Activated CD8-positive, alpha-beta T cell treated with anti-CD3 and anti-CD28 coated beads for 36 hours (primary cell): Measurements from ENCODE around the gene AIF1L. TPM values are rescaled to one million over a fixed set of nuclear protein-coding genes. Genes with fewer than 3 reads are reported as not detected.

Source experiments
- ATAC-seq: fragments of 200-7000 bp; cut with Tn5 transposase; one replicate; pipeline ENCODE4 v1.10.0; 2021; ENCODE audit warnings: mild to moderate bottlenecking, moderate library complexity
- CTCF ChIA-PET: fragments of 350-600 bp; sonication (Branson Sonifier 250); formaldehyde crosslinking; loops from one replicate; lab custom pipeline; 2021; ENCODE audit warnings: antibody characterized with exemption; lab: Charles Lee
- POLR2A ChIA-PET: fragments of 350-600 bp; sonication (Branson Sonifier 250); formaldehyde crosslinking; loops from one replicate; lab custom pipeline; 2021; ENCODE audit warnings: antibody characterized with exemption; lab: Charles Lee
- DNase-seq: peaks from one replicate; pipeline ENCODE4 v3.0.0-alpha.2; 2020
- H3K27ac Mint-ChIP-seq: one replicate; pipeline ENCODE4 v1.8.0; 2021; ENCODE audit warnings: mild to moderate bottlenecking, mixed read lengths
- H3K27me3 Mint-ChIP-seq: one replicate; pipeline ENCODE4 v1.8.0; 2021; ENCODE audit warnings: mixed read lengths
- H3K36me3 Mint-ChIP-seq: one replicate; pipeline ENCODE4 v1.8.0; 2021; ENCODE audit warnings: low read depth, mixed read lengths
- H3K4me1 Mint-ChIP-seq: one replicate; pipeline ENCODE4 v1.8.0; 2021; ENCODE audit warnings: low read depth, mixed read lengths
- H3K4me3 Mint-ChIP-seq: one replicate; pipeline ENCODE4 v1.8.0; 2021; ENCODE audit warnings: mild to moderate bottlenecking, moderate library complexity, mixed read lengths
- H3K9me3 Mint-ChIP-seq: one replicate; pipeline ENCODE4 v1.8.0; 2021; ENCODE audit warnings: mixed read lengths
- CTCF ChIP-seq: fragments of 200-600 bp; IDR thresholded peaks from one replicate; pipeline ENCODE4 v1.8.0; 2022; ENCODE audit warnings: antibody characterized with exemption, mild to moderate bottlenecking
- intact Hi-C: fragments of 100-400 bp; cut with micrococcal nuclease; formaldehyde crosslinking; loops from one replicate; pipeline ENCODE4 v1.10.0; 2022
- total RNA-seq, 2 experiments: library from RNA; stranded (reverse); gene quantifications; one replicate each; pipeline ENCODE4 v1.2.3, GENCODE V29; 2021

The AIF1L gene
- total RNA-seq, 2 experiments from 2014 or later = 0.72 to 1.9 TPM

GRCh38 chr9:131090025-131090787 is 6.1 kb upstream of the AIF1L start:
- Mint-ChIP-seq H3K27ac (no peak overlapping the region), H3K4me1 (no peaks in the 10 kb centered on the region), H3K27me3 (peaks cover 11% of the 10 kb centered on the region), H3K4me3 (no peak overlapping the region), H3K36me3 (no peaks in the 10 kb centered on the region), H3K9me3 (no peaks in the 10 kb centered on the region)
- intact Hi-C loops = no loop called here
- no peak for DNase-seq
- ChIA-PET POLR2A (no interaction called here), CTCF (no interaction called here)
- no peak for ATAC-seq
- TF ChIP-seq CTCF = no peak

DNA sequence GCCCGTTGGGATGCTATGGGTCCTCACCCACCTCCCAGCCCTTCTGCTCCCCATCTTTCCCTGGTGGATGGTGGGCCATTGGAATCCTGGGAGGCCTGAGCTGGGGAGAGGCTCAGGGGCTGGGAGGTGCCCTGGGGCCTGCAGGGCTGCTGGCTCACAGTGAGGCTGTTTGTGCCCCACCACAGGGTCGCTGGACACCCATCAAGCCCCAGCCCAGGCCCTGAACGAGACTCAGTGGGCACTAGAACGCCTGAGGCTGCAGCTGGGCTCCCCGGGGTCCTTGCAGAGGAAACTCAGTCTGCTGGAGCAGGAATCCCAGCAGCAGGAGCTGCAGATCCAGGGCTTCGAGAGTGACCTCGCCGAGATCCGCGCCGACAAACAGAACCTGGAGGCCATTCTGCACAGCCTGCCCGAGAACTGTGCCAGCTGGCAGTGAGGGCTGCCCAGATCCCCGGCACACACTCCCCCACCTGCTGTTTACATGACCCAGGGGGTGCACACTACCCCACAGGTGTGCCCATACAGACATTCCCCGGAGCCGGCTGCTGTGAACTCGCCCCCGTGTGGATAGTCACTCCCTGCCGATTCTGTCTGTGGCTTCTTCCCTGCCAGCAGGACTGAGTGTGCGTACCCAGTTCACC is 4.9 kb upstream of the AIF1L start:
- ATAC-seq = no peak
- CTCF ChIA-PET = no interaction called here
- no peak overlapping the region for H3K4me3 Mint-ChIP-seq

GRCh38 chr9:131092030-131092429 is 4.3 kb upstream of the AIF1L start:
- Mint-ChIP-seq H3K9me3 (no peaks in the 10 kb centered on the region), H3K4me1 (peaks cover 3% of the 10 kb centered on the region), H3K27ac (no peak overlapping the region), H3K27me3 (peaks cover 22% of the 10 kb centered on the region), H3K4me3 (no peak overlapping the region), H3K36me3 (no peaks in the 10 kb centered on the region)
- ChIA-PET CTCF (no interaction called here), POLR2A (no interaction called here)
- no peak for DNase-seq
- no peak for TF ChIP-seq CTCF
- no peak for ATAC-seq
- intact Hi-C loops = no loop called here

More for the DNA sequence above, 4.9 kb upstream of the AIF1L start:
- peaks cover 3% of the 10 kb centered on the region for H3K4me1 Mint-ChIP-seq
- DNase-seq = no peak
- intact Hi-C loops = no loop called here
- no peak overlapping the region for H3K27ac Mint-ChIP-seq
- no peaks in the 10 kb centered on the region for H3K9me3 Mint-ChIP-seq
- no peaks in the 10 kb centered on the region for H3K36me3 Mint-ChIP-seq
- H3K27me3 Mint-ChIP-seq = peaks cover 20% of the 10 kb centered on the region
- POLR2A ChIA-PET = no interaction called here
- TF ChIP-seq CTCF = no peak

GRCh38 chr9:131092548-131093440 is 3.5 kb upstream of the AIF1L start:
- no peaks in the 10 kb centered on the region for H3K9me3 Mint-ChIP-seq
- H3K36me3 Mint-ChIP-seq = no peaks in the 10 kb centered on the region
- no peak overlapping the region for H3K27ac Mint-ChIP-seq
- DNase-seq (no peak), ATAC-seq (no peak)
- ChIA-PET CTCF (no interaction called here), POLR2A (no interaction called here)
- TF ChIP-seq CTCF = no peak
- no peak overlapping the region for H3K4me3 Mint-ChIP-seq
- peaks cover 3% of the 10 kb centered on the region for H3K4me1 Mint-ChIP-seq
- H3K27me3 Mint-ChIP-seq = peaks cover 27% of the 10 kb centered on the region
- intact Hi-C loops = no loop called here
